ENCODE measurements around the gene OR2J2.
"Not testable (repeated sequence)": the region's sequence is repeated elsewhere in the genome, so short reads cannot be mapped to it uniquely, and the experiment has no call there.

OR2J2 gene

DNA sequence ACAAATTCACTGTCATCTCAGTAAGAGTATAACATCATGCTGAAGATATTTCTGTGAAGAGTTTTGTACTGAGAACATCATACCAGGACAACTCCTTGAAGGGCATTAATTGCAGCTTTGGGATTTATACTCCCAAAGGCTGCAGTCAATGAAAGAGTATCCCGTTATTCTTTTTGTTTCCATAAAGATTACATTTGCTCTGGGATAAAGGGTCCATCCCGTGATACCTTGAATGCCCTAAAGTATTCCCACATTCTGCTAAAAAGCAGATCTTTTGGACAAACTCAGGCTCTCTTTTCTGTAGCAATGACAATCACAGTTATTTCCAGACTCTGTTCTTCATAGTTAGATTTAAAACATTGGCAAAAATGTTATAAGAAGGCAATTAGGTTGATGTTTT, at the start of gene OR2J2:
TSS of gene OR2J2 (plus strand) at position 301 of the 400 bp plus-strand sequence. CDS start 2,729 bp downstream, outside the sequence.
- DNase-seq (ENCODE audit: low spot score), result not testable (repeated sequence)

DNA sequence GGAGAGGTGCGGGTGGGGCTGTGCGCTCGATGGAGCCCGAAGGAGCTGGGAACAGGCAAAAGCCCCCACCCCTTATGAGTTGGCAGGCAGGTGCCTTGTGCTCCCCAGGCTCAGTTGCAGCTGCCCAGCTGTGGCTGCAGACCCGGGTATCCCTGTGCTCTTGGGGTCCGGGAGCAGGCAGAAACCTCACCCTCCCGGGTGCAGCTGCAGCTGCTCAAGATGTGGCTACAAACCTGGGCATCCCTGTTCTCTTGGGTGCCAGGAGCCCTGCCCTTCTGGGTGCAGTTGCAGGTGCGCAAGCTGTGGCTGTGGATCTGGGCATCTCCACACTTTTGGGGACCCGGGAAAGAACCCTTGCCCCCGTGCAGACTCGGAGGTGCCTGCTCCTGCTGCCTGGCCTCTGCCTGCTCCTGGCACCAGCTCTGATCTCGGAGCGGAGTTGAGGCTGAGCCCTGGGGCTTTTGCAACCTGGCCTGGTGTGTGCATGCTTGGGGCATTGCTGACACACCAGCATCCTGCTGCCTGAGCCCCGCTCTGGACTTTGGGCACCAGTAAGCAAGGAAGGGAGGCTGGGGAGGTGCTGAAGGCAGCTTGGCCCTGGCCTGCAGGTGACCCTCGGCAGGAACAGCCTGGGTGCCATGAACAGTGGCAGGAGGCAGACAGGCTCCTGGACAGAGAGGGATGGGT, 41.2 kb upstream of the OR2J2 start:
- no peak for DNase-seq (ENCODE audit: low spot score)

DNA sequence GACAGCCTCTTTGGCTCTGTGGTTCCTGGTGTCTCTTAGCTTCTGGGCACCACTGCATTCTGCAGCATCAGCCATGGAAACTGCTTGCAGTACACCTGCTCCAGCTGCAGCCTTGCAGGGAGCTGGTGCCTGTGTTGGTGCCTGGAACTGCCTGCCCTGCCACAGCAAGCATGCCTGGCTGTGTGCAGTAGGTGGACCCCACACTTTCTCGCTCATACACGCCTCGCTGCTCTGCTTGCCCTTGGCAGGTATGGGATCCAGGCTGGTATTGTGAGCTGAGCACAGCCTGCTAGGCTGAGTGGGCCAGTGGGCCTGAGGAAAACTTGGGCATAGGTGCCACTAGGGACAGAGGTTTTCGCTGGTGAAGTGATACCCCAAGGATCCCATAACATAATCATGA, 40.1 kb upstream of the OR2J2 start:
- DNase-seq (ENCODE audit: low spot score), result no peak

DNA sequence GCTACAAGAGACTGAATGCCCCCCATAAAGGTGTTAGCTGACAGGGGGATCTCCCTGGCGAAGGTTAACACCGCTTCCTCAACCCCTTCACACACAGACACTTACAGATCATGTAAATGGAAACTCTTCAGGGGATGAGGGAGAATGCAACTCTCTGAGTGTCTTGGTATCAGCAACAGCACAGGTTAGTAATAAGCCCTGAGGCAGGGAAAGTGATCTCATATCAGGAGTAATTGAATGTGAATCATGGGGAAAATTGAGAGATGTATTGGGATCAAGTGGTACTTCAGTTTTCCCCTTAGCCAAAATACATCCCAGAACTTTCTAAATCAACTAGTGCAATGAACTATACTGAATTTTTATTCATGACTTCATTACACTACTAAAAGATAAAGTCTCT, 39.0 kb upstream of the OR2J2 start:
- DNase-seq (ENCODE audit: low spot score), result no peak

DNA sequence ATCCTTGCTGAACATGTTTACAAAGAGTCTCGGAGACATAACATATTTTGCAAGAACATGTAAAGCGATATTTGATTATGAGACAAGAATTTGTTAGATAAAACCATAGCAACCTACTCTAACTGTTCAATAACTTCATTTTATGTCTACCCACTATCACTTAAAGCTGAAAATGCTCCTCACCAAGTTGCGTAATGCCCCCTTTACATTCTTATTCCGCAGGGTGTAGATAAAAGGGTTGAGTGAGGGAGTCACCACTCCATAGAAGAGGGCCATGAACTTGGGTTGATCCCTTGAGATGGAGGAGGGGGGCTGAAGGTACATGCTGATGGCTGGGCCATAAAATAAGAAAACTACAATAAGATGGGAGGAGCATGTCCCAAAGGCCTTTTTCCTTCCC, 33.0 kb upstream of the OR2J2 start:
- DNase-seq (ENCODE audit: low spot score), result no peak

DNA sequence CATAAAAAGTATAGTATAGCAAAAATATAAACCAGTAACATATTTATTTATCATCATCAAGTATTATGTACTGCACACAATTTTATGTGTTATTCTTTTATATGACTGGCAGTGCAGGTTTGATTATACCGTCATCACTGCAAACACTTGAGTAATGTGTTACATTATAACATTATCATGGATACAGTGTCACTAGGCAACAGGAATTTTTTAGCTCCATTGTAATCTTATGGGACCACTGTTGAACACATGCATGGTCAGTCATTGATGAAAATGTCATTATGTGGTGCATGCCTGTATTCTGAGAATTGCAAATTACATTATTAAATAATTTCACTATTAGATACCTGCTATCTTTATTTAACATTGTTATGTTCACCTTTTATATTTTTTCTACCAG, 29.1 kb upstream of the OR2J2 start:
- DNase-seq (ENCODE audit: low spot score), result no peak

DNA sequence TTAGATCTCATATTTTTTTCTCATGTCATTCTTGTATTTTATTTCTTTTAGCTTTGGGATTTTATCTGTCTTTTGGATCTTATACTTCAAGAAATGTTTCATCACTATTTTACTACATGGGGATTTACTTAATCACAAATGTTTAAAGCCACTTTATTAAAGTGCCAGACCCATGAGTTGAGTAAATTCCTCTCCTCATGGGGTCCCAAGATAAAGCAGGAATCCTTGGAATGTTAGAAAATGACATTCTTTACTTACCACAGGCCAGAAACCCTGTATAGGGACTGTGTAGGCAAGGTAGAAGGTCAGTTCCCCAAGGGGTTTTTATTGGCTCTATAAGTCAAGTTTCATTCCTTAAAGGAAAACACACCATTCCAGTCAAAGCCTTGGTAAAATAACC, 28.4 kb upstream of the OR2J2 start:
- no peak for DNase-seq (ENCODE audit: low spot score)

DNA sequence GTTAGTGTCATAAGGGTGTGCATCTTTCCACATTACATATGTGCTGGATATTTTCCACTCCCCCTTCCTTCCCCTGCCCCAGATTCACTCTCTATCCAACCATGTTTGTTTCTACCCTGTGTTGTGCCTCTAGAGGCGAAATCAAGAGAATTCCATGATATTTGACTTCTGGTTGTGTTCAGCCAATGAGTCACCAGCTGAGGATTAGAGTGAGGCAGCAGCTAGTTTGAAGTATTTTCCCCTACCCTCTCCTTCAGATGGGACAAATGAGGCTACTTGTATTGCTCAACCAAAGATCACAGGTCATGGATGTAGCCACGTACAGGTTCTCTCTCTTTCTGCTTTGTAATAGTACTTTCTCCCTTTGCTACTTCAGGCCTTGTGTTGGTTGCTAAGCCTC, 24.5 kb upstream of the OR2J2 start:
- DNase-seq (ENCODE audit: low spot score), result no peak

DNA sequence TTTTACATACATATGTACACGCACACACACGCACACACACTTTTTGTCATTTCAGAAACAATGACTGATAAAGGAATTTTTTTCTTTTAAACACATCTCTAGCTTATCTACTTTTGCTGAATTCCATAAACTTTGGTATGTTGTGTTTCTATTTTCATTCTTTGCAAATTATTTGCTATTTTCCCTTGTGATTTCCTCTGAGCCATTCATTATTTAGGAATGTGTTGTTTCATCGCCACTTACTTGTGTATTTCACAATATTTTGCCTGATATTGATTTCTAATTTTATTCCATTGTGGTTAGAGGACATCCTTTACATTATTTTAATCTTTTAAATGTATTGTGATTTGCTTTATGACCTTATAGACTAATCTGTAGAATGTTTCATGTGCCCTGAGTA, 23.6 kb upstream of the OR2J2 start:
- no peak for DNase-seq (ENCODE audit: low spot score)

DNA sequence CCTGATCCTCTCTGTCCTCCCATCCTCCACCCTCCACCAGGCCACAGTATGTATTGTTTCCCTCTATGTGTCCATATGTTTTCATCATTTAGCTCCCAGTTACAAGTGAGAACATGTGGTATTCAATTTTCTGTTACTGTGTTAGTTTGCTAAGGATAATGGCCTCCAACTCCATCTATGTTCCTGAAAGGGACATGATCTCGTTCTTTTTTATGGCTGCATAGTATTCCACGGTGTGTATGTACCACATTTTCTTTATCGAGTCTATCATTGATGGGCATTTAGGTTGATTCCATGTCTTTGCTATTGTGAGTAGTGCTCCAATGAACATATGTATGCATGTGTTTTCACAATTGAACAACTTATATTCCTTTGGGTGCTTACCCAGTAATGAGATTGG, 21.3 kb upstream of the OR2J2 start:
- not testable (repeated sequence) for DNase-seq (ENCODE audit: low spot score)

DNA sequence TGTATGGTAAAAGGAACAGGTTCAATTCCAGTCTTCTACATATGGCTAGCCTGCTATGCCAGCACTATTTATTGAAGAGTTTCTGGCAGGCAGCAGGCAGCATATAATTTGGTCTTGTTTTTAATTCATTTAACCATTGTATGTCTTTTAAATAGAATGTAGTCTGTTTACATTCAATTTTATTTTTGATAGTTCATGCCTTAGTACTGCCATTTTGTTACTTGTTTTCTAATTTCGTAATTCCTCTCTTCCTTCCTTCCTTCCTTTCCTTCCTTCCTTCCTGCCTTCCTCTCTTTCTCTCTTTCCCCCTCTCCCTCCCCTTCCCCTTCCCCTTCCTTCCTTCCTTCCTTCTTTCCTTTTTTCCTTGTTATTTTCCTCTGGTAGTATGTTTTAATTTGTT, 17.6 kb upstream of the OR2J2 start:
- DNase-seq (ENCODE audit: low spot score), result no peak

DNA sequence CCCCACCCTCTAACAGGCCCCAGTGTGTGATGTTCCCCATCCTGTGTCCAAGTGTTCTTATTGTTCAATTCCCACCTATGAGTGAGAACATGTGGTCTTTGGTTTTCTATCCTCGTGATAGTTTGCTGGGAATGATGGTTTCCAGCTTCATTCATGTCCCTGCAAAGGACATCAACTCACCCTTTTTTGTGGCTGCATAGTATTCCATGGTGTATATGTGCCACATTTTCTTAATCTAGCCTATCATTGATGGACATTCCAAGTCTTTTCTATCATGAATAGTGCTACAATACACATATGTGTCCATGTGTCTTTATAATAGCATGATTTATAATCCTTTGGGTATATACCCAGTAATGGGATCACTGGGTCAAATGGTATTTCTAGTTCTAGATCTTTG, 15.5 kb upstream of the OR2J2 start:
- not testable (repeated sequence) for DNase-seq (ENCODE audit: low spot score)

DNA sequence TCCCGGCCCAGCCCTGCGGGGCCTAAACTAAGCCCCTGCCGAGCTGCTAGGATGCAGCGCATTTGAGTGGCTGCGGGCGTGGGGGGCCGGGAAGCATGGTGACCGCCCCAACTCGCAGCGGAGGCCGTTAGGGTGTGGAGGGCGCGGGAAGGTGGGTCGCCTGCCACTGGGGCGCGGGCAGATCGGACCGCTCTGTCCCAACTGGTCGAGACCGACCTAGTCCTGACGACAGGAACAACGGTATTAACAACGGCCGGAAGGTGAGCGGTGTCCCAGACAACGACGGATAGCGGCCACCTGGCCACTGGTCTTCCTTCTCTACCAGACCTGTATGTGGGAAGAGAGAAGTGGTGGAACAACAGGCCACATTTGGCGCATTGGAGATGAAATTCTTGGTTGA, 10.8 kb upstream of the OR2J2 start:
- not testable (repeated sequence) for DNase-seq (ENCODE audit: low spot score)

DNA sequence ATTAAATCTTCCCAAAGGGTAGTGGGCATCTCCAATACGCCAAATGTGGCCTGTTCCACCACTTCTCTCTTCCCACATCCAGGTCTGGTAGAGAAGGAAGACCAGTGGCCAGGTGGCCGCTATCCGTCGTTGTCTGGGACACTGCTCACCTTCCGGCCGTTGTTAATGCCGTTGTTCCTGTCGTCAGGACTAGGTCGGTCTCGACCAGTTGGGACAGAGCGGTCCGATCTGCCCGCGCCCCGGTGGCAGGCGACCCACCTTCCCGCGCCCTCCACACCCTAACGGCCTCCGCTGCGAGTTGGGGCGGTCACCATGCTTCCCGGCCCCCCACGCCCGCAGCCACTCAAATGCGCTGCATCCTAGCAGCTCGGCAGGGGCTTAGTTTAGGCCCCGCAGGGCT, 5.1 kb upstream of the OR2J2 start:
- not testable (repeated sequence) for DNase-seq (ENCODE audit: low spot score)

DNA sequence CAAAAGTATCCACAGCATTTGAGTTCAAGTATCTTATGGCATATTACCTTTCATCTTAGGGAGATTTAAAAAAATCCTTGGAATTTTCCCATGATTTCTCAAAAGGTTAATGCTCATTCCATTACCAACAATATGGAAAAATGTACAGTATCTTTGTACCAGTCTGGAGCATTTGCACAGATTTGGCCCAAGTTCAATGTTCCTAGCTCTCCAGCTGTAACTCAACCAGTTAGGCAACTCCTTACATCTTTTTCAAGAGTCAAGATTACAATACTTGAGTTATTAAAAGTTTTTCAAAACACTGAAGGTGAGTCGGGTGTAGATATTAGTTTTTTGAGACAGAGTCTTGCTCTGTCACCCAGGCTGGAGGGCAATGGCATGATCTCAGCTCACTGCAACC, 1.0 kb downstream of the OR2J2 start:
- no peak for DNase-seq (ENCODE audit: low spot score)

DNA sequence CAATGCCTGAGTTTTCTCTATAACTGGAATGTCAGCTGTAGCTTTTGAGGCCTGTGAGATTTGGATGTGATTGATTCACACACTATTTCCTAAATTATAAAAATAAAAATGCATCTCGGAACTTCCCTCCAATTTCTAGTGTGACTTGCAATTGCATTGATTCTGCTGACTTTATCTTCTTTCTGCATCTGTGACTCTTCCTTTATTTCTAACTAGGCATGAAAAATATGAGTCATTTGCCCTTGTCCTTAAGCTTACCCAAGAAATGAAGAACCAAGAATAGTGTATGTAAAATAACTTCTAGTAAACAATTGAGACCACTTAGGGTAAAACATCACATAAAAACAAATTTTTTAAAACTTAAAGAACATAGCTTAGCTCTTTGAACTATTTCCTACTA, 12.9 kb downstream of the OR2J2 start:
- DNase-seq (ENCODE audit: low spot score), result no peak

DNA sequence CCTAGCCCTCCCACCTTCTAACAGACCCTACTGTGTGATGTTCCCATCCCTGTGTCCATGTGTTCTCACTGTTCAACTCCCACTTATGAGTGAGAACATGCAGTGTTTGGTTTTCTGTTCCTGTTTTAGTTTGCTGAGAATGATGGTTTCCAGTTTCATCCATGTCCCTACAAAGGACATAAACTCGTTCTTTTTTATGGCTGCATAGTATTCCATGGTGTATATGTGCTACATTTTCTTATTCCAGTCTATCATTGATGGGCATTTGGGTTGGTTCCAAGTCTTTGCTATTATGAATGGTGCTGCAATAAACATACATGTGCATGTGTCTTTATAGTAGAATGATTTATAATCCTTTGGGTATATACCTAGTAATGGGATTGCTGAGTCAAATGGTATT, 18.0 kb downstream of the OR2J2 start:
- not testable (repeated sequence) for DNase-seq (ENCODE audit: low spot score)

DNA sequence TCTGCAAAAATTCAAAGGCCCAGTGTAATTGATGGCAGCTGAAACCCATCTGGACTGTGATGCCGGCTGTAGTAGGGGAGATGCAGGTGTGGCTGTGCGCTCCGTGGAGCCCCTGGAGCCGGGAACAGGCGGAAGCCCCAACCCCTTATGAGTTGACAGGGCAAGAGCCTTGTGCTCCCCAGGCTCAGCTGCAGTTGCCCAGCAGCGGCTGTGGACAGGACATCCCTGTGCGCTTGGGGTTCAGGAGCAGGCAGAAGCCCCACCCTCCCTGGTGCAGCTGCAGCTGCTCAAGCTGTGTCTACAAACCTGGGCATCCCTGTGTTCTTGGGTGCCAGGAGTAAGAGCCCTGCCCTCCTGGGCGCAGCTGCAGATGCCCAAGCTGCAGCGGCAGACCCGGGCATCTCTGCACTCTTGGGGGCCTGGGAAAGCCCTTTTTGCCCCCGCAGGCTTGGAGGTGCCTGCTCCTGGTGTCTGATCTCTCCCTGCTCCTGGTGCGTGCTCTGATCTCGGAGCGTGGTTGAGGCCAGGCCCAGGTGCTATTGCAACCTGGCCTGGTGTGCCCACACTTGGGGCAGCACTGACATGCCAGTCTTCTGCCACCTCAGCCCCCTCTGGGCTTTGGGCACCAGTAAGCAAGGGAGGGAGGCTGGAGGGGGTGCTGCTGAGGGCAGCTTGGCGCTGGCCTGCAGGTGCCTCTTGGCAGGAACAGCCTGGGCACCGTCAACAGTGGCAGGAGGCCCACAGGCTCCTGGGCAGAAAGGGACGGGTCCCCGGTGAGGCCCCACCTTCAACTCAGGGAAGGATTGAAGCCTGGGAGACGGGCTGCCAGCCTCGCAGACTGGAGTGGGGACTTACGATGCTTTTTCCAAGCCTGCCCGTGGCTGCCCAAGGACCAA, 30.3 kb downstream of the OR2J2 start:
- DNase-seq (ENCODE audit: low spot score), result no peak

DNA sequence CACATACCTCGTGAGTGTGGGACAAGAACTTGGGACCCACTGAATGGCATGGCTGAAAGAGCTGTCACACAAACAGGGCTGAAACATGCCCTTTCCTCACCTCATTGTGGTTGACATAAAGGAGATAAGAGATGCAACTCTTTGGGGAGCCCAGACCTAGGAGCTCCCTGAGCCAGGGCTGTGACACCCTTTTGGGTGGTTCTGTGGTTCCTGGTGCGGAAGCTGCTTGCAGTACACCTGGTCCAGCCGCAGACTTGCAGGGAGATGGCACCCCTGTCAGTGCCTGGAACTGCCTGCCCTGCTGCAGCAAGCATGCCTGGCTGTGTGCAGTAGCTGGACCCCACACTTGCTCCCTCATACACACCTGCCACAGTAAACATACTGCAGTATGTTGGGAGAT, 31.3 kb downstream of the OR2J2 start:
- DNase-seq (ENCODE audit: low spot score), result no peak

DNA sequence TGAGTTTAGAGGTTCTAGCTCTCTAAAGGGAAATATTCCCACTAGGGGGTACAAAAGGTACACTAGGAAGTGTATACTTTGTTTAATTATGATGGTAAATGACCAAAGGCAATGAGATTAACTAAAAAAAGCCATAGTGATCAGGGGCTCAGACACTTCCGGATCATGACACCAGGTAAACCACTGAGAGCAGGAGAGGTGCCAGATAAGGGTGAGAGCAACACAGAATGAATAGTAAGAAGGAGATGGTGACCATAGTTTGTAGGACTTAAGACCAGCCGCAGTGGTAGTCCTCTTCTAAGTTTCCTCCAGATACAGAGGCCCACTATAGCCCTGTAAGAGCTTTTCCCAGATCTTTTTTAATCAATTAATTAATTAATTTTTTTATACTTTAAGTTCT, 40.8 kb downstream of the OR2J2 start:
- DNase-seq (ENCODE audit: low spot score), result no peak

DNA sequence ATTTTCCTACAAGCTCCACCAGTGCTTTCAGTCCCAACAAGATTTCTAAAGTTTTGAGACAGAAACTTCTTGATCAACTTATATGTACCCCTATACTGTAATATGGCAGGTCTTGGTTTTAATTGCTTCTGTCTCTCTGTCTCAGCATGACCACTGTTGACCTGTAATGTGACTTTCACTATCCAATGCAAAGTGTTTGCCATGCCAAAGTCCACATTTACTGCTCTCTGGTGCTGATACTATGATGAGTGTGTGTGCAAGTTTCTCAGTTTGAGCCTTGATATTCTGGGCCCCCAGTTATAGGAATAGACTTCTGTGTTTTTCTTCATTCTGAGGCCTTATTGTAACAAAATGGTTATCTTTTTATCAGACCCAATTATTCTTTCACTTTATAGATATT, 45.8 kb downstream of the OR2J2 start:
- no peak for DNase-seq (ENCODE audit: low spot score)

DNA sequence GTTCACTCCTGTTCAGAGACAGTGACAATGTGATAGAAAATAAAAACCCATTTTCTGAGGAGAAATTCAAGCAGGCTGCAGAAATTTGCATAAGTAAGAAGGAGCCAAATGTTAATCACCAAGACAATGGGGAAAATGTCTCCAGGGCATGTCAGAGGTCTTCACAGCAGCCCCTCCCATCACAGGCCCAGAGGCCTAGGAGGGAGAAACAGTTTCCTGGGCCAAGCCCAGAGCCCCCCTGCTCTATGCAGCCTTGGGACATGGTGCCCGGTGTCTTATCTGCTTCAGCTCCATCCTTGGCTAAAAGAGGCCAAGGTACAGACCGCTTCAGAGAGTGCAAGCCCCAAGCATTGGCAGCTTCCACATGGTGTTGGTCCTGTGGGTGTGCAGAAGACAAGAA, 46.5 kb downstream of the OR2J2 start:
- DNase-seq (ENCODE audit: low spot score), result not testable (repeated sequence)

DNA sequence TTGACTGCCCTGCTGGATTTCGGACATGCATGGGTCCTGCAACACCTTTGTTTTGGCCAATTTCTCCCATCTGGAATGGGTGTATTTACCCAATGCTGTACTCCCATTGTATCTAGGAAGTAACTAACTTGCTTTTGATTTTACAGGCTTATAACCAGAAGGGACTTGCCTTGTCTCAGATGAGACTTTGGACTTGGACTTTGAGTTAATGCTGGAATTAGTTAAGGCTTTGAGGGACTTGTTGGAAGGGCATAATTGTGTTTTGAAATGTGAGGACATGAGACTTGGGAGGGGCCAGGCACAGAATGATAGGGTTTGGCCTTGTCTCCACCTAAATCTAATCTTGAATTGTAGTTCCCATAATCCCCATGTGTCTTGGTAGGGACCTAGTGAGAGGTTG, 47.3 kb downstream of the OR2J2 start:
- not testable (repeated sequence) for DNase-seq (ENCODE audit: low spot score)

Data from CD4-positive, alpha-beta T cell treated with Interleukin-2 at 100 ng/mL for 4 hours (primary cell).